HG03135 (cell line): ENCODE measurements around the gene DCBLD1.
A peak's percentile ranks its signal among the peaks of the same experiment; 100 is the strongest.

Source experiments
- ATAC-seq: cut with Tn5 transposase; IDR thresholded peaks from one replicate; pipeline ENCODE4 v1.9.1; 2021; ENCODE audit warnings: mild to moderate bottlenecking, moderate library complexity; ENCODE audit not compliant: unreplicated experiment

Gene DCBLD1

GRCh38 chr6:117469791-117470190 is 12.7 kb upstream of the DCBLD1 start:
- no peak for ATAC-seq

- no peak for ATAC-seq
These were observed 9.8 kb upstream of the DCBLD1 start for GRCh38 chr6:117472667-117473066.

GRCh38 chr6:117473401-117473800 is 9.1 kb upstream of the DCBLD1 start:
- ATAC-seq, result no peak

GRCh38 chr6:117477988-117478852 is 4.3 kb upstream of the DCBLD1 start:
- ATAC-seq, result no peak

- ATAC-seq, result no peak
These were observed 3.6 kb upstream of the DCBLD1 start for GRCh38 chr6:117478853-117479231.

GRCh38 chr6:117480651-117481050 is 1.8 kb upstream of the DCBLD1 start:
- no peak for ATAC-seq

GRCh38 chr6:117481278-117481925 is 1.1 kb upstream of the DCBLD1 start:
- ATAC-seq, result no peak

GRCh38 chr6:117481926-117482239 is 591 bp upstream of the DCBLD1 start:
- peak; percentile 1 for ATAC-seq

GRCh38 chr6:117483004-117483644 is 650 bp downstream of the DCBLD1 start:
- ATAC-seq, result peak; percentile 15

GRCh38 chr6:117483645-117484016 is 1.2 kb downstream of the DCBLD1 start:
- ATAC-seq, result peak; percentile 19

GRCh38 chr6:117484052-117484646 is 1.7 kb downstream of the DCBLD1 start:
- ATAC-seq, result no peak

GRCh38 chr6:117485433-117485832 is 3.0 kb downstream of the DCBLD1 start:
- ATAC-seq, result no peak

GRCh38 chr6:117487821-117488220 is 5.3 kb downstream of the DCBLD1 start:
- ATAC-seq, result no peak

GRCh38 chr6:117489003-117489402 is 6.5 kb downstream of the DCBLD1 start:
- ATAC-seq, result no peak

GRCh38 chr6:117491916-117492315 is 9.4 kb downstream of the DCBLD1 start:
- no peak for ATAC-seq

- no peak for ATAC-seq
These were observed 11.0 kb downstream of the DCBLD1 start for GRCh38 chr6:117493470-117493869.

- no peak for ATAC-seq
These were observed 11.8 kb downstream of the DCBLD1 start for GRCh38 chr6:117494283-117494682.

- no peak for ATAC-seq
These were observed 12.3 kb downstream of the DCBLD1 start for GRCh38 chr6:117494694-117495318.

GRCh38 chr6:117495425-117495824 is 13.0 kb downstream of the DCBLD1 start:
- ATAC-seq, result no peak

- ATAC-seq, result no peak
These were observed 13.4 kb downstream of the DCBLD1 start for GRCh38 chr6:117495869-117496268.

GRCh38 chr6:117496383-117496990 is 14.0 kb downstream of the DCBLD1 start:
- ATAC-seq, result peak; percentile 55
